HG03139 (cell line): ENCODE data around the gene TBC1D12.
A peak's percentile ranks its signal among the peaks of the same experiment; 100 is the strongest.
"Not testable (repeated sequence)": the region's sequence is repeated elsewhere in the genome, so short reads cannot be mapped to it uniquely, and the experiment has no call there.

Experiments
- ATAC-seq: cut with Tn5 transposase; IDR thresholded peaks from one replicate; pipeline ENCODE4 v1.9.1; 2021; ENCODE audit not compliant: unreplicated experiment

TBC1D12 gene

GRCh38 chr10:94402204-94402842 lies at the start of gene TBC1D12:
Gene TBC1D12, plus strand, starts transcription at chr10:94402541. Its CDS starts 73 bp downstream, at chr10:94402614.
- ATAC-seq = peak; percentile 61

DNA sequence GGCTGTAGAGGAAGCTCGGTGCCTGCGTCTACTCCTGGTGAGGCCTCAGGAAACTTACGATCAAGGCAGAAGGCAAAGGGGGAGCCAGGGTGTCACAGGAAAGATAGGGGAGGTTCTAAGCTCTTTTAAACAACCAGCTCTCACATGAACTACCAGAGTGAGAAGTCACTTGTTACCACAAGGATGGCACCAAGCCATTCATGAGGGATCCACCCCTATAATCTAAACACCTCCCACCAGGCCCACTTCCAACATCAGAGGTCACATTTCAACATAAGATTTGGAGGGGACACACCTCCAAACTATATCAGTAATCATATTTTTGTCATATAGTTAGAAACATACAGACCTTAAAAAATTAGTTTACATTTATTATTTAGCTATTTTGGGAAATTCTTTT lies 49.0 kb upstream of the TBC1D12 start:
- no peak for ATAC-seq

GRCh38 chr10:94355841-94356240 lies 46.5 kb upstream of the TBC1D12 start:
- no peak for ATAC-seq

DNA sequence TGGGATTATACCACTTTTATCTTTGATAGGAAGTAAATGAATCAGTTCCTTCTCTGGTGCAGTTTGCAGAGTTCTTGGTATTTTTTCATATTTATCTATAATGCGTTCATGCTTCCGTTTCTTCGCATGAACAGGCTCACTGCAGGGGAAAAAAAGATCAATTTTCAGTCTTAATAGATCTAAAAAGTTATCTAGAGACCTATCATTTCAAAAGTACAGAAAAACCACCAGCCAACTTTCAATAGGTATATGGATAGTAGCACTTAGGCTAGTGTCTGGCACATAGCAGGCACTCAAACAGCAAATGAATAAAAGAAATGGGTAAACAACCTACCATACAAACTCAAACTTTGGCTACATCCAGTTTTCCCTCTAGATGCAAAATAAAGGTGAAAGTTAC lies 45.1 kb upstream of the TBC1D12 start:
- no peak for ATAC-seq

GRCh38 chr10:94358480-94358879 lies 43.9 kb upstream of the TBC1D12 start:
- no peak for ATAC-seq

GRCh38 chr10:94361171-94361794 lies 41.1 kb upstream of the TBC1D12 start:
- ATAC-seq = no peak

- peak; percentile 99 for ATAC-seq
Observed at GRCh38 chr10:94362360-94363250, 39.7 kb upstream of the TBC1D12 start, which contains the start of gene NOC3L. Gene NOC3L, minus strand, starts transcription at chr10:94362939. Its CDS starts 101 bp downstream, at chr10:94362838.

GRCh38 chr10:94363251-94363565 lies 39.1 kb upstream of the TBC1D12 start:
- peak; percentile 19 for ATAC-seq

GRCh38 chr10:94364482-94364881 lies 37.9 kb upstream of the TBC1D12 start:
- no peak for ATAC-seq

- no peak for ATAC-seq
Observed at GRCh38 chr10:94366382-94366781, 36.0 kb upstream of the TBC1D12 start.

DNA sequence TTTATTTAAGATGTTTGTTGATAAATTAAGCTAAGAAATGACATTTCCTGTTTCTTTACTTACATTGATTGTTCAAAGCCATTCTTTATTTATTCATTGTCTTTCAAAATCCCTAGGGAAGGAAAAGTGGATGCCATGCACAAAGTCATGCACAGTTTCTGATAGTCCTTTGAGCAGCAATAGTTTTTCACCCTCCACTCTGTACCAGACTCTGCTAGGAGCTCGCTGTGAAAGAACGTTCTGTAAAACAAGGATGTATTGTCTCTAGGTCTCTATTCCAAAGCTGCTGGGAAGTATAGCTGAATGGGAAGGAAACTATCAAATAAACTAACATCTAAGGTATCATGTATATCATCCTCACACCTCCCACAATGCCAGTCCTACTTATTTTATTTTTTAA lies 31.8 kb upstream of the TBC1D12 start:
- no peak for ATAC-seq

DNA sequence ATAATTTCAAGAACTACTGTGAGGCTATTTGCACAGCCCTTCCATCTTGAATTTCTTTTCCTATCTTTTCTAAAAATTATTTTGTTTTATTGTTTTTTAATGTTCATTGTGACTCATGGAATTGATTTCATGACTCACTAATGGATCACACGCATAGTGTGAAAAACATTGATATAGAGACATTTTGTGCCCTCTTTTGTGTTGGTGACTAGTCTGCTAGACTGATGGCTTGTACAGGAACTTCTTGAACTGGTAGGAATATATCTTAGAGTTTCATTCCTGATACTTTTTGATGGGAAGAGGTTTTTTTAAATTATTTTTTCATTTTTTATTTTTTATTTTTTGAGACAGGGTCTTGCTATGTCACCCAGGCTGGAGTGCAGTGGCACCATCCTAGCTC lies 27.0 kb upstream of the TBC1D12 start:
- no peak for ATAC-seq

DNA sequence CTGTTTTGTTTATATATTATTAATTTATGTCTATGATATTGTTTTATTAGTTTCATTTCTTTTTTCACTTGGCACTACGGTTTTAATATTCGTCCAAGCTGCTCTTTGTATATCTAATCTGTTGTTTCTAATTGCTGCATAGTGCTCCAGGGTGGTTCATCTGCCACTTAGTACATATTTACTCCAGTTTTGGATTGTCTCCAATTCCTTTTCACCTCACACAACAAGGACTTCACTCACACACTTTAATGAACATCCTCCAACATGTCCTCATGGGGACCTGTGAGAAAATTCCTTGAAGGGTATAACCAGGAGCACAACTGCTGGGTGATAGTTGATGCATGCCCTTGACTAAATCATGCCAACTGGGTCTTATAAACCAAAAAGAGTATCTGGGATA lies 25.5 kb upstream of the TBC1D12 start:
- ATAC-seq = no peak

DNA sequence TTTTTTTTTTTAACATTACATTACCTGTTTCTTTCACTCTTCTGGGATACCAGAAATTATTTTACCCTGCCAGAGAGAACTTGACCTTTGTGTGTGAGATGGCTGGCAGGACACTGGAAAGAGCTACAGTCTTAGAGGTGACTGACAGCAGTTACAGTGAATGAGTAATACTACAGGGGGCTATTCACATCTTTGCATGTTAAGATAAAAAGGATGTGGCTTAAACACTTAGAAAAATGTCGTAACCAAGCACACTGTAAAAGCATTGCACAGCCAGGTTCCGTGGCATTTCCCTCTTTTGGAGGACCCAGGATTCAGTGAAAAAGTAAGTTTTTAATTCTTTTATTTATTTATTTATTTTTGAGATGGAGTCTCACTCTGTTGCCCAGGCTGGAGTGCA lies 18.8 kb upstream of the TBC1D12 start:
- ATAC-seq = no peak

- not testable (repeated sequence) for ATAC-seq
Observed at GRCh38 chr10:94385733-94386132, 16.6 kb upstream of the TBC1D12 start.

- not testable (repeated sequence) for ATAC-seq
Observed at GRCh38 chr10:94392117-94392516, 10.2 kb upstream of the TBC1D12 start.

DNA sequence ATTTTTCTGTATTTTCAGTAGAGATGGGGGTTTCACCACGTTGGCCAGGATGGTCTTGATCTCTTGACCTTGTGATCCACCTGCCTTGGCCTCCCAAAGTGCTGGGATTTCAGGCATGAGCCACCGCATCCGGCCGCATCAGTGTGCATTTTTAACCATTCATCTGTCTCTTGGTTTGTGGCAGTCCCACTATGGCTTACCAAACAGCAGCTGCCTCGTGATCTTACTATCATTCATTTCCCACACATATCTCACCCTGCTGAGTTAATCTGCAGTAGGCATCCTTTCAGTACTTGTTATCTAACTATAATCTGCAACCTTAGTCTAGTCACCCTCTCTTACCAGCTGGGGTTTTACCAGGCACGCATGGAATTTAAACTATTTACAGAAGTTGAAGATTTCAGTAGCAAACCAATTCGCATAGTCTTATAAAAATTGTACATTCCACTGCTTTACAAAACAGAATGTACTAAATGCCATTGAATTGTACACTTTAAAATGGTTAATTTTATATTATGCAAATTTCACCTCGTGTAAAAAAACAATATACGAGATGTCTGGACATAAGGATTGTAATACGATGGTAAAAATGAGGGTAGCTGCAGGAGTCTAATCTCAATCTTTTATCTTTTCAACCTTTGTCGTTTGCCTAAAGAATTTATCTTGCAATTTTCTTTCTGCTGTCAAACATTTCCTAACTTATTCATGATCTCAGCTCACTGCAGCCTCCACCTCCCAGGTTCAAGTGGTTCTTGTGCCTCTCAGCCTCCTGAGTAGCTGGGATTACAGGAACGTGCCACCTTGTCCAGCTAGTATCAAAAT lies 4.6 kb upstream of the TBC1D12 start:
- no peak for ATAC-seq

DNA sequence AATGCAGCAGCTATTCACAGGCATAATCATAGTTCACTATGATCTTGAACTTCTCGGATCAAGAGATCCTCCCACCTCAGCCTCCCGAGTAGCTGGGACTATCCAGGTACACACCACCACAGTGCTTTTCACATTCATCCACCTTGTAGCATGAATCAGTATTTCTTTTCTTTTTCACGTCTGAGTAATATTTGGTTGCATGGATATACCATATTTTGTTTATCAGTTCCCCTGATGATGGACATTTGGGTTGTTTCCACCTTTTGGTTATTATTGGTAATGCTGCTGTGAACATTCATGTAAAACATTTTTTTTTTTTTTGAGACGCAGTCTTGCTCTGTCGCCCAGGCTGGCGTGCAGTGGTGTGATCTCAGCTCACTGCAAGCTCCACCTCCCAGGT lies 3.6 kb upstream of the TBC1D12 start:
- ATAC-seq = no peak

GRCh38 chr10:94402843-94403379 lies 570 bp downstream of the TBC1D12 start:
- ATAC-seq = peak; percentile 28

GRCh38 chr10:94403380-94404213 lies 1.3 kb downstream of the TBC1D12 start:
- peak; percentile 49 for ATAC-seq
